Left hindlimb (tissue), 1 donor: Measurements from ENCODE around the gene FAM240A.

Source experiments
- DNase-seq: peaks from one replicate; pipeline ENCODE4 v3.0.0-alpha.2; 2018

Gene FAM240A

DNA sequence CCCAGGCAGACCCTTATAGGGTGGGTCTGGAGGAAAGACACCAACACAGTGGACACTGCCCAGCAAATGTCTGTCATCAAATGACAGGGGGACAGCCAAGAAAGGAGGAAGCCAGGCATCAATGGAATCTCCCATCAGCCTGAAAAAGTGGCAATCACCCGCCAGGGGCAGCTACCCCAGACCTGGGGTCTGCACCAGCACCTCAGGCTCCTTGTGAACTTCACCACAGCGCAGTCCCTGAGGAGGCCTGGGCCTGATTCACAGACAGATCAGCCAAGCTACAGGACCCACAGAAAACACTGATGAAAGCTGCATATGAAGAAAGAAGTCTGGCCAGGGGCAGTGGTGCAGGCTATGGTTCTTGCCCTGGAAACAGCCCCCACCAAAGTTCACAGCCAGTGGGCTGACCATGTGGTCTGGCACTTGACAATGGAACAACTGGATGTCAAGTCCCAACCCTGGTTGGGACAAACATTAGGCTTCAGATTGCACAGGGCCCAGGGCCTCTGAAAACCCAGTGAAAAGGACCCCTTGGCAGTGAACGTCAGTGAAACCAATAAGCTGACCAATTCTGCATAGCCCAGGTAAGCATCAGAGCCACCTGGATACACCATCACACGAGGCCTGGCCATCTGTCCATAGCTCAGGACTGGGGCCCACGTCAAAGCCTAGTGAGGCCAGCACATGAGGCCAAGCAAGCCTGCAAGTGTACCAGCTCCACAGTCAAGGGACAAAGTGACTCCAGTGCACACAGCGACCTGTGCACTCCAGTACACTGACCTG is 52.1 kb downstream of the FAM240A start:
- peak; percentile 16 for DNase-seq

DNA sequence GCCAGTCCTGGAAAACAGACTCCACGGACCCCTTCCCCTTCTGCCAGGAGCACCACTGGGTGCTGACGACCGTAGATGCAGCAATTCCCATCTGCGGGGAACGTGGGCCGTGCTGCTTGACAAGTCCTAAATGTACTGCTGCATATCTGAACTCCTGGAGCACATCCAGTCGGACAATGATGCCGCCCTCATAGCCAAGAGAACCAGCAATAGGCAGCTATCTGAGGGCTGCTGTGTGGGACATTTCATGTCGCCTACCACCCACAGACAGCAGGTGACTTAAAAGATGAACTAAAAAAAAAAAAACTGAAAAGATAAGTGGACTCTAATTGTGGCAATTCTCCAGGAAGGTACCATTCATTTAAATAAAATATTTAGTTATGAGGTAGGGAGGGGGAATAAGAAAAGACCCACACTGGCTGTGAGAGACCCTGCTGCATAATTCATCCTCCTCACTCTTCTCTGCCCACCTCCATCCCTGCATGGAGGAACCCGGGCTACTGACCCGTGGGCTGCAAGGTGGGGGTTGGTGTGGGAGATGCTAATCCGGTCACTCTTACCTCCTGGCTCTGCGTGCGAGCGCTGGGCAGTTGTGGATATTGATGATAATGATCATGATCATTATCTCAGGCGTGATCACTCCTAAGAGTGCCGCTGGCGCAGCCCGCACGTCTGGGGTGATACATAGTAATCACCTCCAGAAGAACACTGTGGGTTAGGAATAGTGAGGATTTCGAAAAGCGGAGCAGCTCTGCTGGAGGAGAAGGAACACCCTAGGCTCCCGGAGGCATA is 52.8 kb downstream of the FAM240A start:
- DNase-seq = no peak

DNA sequence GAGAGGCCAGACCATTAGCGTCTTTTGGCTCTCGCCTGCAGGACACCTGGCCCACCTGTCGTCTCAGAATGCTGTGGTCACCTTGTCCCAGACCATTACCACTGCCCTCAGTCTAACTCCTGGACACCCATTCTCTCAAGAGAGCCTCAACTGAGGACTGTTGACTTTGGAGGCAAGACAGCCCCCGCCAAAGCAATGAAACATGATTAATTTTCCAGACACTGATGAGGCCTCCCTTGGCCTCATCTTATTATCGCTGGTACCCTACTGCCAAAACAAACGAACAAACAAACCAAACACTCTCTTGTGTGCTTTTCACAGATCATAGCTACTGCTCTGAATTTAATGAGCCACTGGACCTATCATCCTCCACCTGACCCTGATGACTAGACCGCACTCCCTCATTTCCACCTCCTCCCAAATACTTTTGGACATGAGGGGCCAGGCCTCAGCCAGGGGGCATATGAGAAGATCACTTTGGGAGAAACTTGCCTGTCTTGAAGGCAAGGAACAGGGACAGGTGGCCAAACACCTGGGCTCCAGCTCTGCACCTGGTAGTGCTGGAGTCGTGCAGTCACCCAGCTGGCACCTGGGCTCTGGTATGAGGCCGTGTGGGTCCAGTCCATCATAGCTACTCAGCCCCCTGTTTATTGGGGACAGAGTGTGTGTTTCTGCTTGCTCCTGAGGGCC is 53.6 kb downstream of the FAM240A start:
- DNase-seq = peak; percentile 20

DNA sequence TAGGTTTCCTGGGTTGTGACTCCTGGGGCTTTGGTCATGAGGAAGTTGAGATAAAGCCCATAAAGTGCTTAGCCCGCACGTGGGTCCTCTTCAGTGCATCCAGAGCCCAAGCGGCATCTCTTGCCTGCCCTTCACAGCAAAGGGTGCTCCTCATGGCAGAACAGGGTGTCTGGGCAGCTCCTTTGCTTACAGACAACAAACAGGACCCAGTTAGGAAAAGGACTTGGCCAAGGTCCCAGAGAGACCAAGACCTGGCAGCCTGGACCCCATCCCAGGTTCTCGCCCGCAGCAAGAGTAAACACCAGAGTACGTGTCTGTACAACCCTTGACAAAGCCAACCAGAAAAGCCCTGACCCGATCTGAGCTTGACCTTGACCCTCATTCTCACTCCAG is 54.1 kb downstream of the FAM240A start:
- peak; percentile 18 for DNase-seq

DNA sequence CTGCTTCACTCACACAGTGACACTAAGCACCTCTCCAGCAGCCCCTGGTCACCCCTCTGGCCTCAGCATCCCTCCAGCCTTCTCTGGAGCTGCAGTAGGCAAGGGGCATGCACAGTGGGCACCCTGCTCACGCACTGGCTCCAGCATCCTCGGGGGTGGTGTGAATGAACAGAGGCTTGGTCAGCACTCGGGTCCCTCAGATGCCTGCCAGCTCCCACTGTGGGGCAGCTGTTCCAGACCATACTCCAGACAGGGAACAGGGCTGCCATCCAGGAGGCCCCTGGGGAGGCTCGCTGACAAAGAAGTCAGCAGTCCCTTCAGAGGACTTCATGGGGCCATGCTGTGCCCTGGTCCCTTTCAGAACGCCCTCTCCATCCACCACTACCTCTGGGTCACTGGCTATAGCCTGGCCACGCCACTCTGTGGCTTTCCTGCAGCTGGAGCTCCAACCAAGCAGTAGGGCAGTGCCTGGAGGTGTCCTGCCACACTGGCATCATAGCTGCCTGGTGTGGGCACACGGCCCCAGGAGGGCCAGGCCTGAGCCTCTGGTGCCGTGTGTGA is 54.8 kb downstream of the FAM240A start:
- peak; percentile 20 for DNase-seq

DNA sequence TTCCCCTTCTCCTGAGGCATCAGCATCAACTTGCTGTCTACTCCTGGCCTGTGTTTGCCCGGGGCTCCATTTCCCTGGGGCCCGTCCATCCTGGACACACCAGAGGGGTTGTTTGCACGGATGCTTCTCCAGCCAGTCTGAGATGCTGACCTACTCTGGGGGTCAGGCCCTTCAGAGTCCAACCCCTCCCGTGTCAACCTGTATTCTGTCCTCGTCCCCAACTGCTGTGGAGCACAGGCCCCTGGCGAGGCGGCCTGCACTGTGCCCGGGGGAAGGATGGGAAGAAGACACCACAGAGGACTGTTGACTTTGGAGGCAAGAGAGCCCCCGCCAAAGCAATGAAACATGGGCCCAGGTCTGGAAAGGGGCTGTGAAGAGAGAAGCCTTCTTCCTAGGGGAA is 55.3 kb downstream of the FAM240A start:
- peak; percentile 16 for DNase-seq

DNA sequence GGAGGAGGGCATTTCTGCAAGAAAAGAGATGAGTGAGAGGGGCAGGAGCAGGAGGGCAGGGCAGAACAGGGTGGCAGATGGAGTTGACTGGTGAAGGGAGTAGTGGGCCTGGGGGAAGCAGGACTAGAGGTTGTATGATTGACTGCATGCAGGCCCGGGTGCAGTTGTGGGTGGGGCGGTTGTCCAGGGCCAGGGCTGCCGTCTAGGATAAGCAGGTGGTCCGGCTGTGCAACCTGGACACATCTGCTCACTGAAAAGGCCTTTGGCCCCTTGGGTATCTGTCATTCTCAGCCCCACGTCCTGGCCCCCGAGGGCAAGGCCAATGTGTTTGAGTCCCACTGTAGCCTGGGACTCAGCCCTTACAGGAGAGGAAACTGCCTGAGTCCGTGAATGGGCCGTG is 55.8 kb downstream of the FAM240A start:
- DNase-seq = no peak

DNA sequence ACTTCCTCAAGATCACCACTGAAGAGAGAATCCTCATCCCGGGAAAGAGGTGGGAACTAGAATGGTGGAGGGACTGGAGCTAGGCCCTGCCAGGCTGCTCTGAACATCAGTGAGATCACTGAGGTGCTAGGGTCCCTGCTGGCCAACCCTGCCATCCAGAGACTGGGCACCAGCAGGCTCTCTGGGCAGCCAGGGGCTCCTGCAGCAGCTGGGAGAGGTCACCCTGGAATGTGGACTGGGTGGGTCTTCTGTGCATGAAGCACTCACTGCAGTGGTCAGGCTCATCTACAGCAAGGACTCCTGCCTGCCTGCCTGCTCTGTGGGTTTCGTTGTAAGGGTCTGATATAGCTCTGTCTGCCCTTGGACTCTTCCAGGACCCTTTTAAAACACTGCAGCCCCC is 56.3 kb downstream of the FAM240A start:
- no peak for DNase-seq

DNA sequence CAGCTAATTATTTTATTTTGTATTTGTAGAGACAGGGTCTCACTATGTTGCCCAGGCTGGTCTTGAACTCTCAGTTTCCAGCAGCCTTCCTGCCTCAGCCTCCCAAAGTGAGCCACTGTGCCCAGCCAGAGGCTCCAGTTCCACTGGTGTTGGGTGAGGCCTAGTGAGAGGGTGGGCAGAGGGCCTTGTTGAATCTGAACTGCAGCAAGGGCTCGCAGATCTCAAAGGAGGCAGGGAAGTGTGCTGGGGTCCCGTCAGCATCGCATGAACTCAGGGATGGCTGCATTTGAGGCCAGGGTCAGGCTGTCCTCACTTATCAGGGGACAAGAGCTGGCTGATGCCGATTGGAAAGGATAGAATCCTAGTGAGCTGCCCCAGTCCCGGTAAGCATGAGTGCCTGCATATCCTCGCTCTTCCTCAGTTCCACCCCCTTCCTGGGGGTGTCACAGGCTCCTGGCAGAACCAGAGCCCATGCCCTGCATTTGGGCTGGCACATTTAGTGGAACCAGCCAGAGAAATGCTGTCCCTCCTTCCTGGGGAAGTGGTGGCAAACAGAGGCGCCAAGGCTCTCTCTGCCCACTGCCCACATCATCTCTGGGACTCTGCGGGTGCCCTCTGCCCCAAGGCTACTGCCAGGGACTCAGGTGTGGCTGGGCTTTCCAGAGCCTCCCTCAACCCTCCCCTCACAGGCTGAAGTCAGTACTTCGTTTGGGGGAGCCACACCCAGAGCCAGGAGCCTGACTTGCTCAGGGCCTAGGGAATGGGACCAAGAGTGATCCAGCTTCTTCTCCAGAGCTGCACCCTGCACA is 57.1 kb downstream of the FAM240A start:
- peak; percentile 15 for DNase-seq

DNA sequence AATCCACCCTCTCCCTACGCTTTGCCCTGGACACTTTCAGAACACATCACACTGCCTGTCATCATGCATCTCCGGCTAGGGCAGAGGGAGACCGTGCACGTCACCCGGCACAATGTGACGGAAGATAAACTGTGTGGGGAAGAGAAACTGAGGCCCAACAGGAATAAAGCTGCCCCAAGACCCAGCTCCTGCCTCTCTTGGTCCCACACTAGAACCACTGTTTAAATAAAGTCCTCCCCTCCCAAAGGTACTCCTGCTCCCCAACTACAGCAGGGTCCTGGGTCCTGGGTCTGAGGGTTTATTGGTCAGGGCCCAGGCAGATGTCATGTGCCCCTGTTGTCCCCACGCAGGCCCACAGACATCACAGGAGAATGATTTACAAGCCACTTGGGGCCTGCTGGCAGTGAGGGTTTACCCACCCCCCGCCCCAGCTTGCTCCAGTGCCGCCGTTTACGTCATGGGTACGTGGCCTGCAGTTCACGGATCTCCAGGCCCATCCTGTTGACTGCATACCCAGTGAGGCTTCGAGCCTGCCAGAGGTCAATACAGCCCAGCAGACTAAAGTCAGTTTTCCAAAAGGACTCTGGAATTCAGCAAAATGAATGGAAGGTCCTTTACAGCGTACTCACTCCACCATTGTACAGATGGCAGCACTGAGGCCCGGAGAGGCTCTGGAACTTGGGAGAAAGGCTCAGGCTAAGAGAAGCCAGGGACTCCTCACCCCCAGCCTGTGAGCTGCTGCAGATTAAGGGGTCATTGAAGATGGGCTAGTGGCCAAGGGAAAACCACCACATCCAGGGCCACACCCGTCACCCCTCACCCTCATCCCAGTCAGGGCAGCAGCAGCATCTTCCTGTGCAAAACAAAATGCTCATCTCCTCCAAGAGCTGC is 57.9 kb downstream of the FAM240A start:
- peak; percentile 16 for DNase-seq

DNA sequence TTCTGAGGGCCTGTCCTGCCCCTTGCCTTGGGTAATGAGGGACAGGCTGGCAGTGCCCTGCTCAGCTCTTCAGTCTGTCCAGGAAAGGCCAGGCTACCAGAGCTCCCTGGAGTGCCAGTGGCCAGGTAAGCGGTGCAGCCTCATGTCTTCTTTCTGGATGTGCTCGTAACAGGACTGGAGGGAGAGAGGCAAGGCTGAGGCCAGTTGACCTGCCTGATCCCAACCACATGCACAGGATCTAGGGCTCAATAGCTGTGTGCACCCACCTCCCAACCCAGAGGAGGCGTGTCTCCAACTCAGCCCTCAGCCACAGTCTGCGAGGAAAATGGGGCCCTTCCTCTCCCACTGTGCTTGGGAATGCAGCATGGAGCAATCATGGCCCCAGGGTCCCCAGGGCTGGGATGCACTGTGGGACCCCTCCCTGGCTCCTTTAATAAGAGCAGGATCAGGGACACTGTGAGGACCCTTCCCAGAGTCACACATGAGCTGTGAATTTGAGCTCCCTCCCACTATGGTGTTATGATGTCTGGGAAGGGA is 58.6 kb downstream of the FAM240A start:
- DNase-seq = peak; percentile 23

DNA sequence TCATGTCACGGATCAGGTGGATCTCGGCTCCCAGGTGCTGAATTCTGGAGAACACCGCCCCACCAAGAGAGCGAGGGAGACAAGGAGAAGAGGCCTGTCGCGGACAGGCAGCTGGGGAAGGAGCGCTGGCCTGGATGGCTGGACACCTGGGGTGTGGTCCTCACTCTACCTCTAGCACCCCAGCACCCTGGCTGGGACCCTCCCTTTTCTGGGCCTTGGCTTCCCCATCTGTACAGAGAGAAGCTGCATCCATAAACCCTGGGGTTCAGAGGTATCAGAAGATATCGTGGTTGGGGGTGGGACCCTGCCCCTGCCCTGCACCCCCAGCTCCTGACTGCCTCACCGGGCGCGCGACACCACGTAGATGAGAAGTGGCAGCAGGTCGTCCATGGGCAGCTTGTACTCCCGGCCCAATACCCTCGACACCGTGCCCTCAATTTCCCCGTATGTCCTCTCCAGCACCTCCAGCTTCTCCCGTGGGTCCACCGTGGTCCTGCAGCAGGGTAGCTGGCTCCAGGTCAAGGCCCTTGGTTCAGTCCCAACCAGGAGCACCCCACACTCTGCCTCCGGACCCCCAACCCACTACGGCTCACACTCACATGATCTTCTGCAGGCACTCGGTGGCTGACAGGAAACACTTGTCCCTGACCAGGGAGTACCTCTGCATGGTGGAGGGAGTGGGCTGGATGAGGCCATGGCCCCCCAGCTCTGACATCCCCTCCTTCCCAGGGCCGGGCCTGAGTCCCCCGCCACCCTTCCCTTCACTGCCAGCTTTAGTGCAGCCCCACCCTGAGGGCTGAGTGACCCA is 59.4 kb downstream of the FAM240A start:
- DNase-seq = peak; percentile 23

DNA sequence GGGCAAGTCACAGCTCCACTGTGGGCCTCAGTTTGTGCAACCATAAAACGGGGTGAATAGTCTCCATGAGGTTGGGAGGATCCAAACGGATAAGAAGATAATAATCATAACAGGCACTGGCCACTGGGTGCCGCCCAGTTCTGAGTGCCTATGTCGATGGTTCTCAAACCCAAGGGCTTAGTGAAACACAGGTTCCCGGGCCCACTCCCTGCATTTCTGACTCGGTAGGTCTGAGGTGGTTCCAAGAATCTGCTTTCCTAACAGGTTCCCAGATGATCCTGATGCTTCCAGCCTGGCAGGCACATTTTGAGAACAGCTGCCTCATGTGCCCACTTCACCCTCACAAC is 60.0 kb downstream of the FAM240A start:
- DNase-seq = peak; percentile 8

DNA sequence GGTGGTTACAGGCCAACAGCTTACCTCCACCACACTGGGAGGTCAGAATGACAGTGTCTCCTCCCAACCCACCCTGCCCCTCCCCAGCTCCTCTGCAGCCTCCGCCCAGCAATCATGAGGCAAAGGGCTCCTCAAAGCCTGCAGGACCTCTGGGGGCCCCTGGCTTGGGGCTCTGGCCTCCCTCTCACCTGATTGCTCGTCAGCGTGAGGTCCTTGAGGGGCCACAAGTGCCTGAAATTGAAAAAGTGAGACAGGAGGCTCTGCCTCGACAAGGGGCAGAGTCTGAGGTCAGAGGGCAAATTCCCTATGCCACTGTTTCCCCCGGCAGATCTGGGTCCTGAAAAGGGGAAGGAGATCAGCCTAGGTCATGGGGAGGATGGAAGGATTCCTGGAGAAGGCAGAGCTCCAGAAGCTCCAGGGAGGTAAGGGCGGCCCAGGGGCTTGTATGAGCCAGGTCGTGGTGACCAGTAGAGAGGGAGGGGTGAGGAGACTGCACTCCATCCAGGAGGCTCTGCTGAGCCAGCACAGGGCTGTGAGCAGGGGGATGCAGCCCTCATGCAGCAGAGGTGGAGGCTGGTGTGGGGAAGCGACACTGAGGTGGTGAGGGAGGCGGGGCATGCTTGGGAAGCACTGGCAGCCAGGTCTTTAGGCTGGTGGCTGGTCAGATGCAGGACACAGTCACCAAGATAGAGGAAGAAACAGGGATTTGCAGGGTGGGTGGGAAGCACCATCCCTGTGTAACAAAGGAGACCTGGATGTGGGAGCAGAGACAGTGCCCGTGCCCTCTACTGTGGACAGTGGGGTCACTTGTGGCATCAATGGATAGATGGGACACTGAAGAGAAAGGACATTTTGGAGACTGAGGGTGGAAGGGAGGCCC is 61.1 kb downstream of the FAM240A start:
- peak; percentile 19 for DNase-seq

DNA sequence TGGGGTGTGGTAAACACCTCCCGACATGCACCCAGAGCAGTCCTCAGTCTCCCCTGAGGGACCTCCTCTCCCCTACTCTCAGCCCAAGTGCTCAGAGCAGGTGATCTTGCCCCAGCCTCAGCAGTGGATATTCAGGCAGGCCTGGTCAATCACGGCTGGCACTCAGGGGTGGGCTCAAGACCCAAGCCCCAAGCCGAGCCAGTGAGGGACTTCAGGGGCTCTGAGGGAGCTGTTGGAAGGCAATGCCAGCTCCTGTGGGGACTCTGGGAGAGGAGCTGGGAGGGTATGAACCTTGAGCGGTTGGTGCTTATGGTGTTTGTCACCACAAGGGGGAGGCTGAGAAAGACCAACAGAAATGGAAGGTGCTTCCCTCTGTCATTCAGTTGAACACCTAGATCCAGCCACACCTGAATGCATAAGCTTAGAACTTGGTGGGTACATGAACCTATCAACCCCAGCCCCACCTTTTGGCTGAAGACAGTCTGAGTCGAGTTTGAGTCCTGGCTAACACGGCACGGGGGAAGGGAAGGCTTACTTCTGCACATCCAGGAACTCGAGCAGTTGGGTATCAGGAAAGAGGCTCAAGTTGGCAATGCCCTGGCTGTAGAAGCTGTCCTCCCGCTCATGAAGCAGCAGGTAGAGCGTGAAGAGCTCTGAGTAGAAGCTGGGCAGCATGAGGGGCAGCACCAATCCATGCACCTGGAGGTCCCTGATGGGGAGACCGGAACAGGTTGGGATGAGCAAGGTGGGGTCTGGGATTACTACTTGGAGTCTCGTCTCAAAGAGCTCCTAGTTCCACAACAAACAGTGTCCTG is 61.9 kb downstream of the FAM240A start:
- DNase-seq = peak; percentile 22

DNA sequence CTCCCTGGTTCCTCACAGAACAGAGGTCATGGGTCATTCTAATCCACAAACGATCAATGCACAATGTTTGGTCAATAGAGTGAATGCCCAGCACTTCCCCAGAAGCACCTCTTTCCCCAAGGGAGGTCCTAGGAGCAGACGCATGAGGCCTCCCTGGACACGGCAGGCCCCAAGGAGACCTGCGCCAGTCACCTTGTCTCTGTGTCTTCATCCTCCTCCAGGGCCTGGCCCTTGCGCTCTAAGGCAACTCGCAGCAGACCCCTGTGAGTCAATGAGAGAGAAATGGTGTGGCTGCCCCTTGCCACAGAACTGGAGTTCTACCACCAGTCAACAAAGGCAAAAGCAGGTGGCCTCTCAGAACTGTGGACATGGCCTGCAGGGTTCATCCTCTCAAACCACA is 63.1 kb downstream of the FAM240A start:
- DNase-seq = peak; percentile 17
